ENCODE results near the gene NKX3-2.

The NKX3-2 gene

DNA sequence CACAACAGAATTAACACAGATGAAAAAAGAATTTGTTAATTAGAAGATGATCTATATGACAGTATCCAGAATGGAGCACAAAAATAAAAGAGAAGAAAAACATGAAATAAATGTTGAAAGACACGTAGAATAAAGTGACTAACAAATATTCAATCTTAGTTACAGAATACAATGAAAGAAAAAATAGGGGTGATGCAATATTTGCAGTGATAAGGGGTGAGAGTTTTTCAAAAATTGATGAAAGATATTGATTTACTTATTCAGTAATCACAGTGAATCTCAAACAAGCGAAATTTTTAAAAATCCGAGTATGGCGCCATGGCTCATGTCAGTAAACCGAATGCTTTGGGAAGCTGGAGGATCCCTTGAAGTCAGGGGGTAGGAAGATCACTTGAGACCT lies 39.9 kb downstream of the NKX3-2 start:
- no peak for DNase-seq (ENCODE audit: low read depth in 2 of 2)

GRCh38 chr4:13498469-13498868 lies 45.8 kb downstream of the NKX3-2 start:
- DNase-seq (ENCODE audit: low read depth in 2 of 2) = no peak

DNA sequence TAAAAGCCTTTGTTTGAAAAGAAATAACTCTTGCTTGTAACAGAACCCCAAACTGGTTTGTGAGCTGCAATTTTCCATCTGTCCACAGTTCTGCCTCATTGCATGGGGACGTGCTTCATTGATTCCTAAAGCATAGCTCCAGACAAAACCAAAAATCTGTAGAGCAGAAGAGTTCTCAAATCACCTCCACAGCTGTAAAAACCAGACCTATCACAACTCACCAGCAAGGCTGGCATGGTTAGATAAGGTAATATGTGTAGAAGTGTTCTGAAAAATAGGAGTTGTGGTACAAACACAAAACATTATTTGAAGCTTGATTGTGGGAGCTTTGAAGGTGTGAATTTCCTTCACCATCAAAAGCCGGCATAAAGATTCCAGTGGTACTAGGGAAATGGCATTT lies 47.7 kb downstream of the NKX3-2 start:
- no peak for DNase-seq (ENCODE audit: low read depth in 2 of 2)

DNA sequence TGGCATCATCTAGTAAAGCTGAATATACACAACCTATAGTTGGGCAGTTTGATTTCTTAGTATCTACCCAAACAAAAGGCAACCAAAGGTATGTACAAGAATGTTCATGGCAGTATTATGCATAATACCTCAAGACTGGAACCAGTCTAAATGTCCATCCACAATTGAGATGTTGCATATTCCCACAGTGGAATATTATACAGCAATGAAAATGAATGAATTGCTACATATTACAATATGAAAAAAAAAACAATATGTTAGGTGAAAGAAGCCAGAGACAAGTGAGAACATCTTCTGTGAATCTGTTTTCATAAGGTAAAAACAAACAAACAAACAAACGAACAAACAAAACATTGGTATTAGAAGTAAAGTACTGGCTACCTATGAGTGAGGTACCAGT lies 48.6 kb downstream of the NKX3-2 start:
- no peak for DNase-seq (ENCODE audit: low read depth in 2 of 2)

DNA sequence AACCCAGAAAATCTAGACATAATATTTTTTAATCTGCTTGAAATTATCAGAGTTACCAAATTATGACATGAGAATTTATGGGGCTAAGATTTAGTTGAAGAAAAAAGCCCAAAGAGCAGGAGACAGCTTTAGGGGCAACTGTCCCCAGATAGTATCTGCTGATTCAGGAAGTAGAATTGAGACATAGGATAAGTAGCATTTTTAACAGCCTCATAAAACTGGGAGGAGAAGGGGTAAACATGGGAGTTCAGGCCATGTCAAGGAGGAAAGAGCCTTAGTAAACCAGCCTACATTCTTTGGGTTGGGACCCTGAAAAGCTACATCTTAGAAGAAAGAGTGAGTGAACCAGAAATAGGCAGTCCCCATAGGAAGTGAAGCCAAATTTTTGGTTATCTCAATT lies 50.5 kb downstream of the NKX3-2 start:
- DNase-seq (ENCODE audit: low read depth in 2 of 2) = no peak

DNA sequence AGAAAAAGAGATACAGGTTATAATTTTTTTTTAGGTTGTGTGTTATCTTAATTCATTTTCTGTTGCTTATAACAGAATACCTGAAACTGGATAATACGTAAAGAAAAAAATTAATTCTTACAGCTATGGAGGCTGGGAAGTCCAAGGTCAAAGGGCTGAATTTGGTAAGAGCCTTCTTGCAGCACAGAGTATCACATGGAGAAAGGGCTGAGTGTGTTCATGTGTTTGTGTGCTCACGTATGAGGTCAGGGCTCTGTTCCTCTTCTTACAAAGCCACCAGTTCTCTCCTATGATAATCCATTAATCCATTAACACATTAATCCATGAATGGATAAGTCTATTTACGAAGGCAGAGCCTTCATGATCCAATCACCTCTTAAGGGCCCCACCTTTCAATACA lies 51.6 kb downstream of the NKX3-2 start:
- no peak for DNase-seq (ENCODE audit: low read depth in 2 of 2)
